Activated CD8-positive, alpha-beta memory T cell treated with anti-CD3 and anti-CD28 coated beads for 1 hour (primary cell): ENCODE data around the gene FGG.

Experiments
- DNase-seq, 2 donors: peaks; one replicate each; pipeline ENCODE4 v3.0.0-alpha.2; 2020; ENCODE audit warnings: low read depth in 1 of 2; ENCODE audit errors: extremely low read depth in 1 of 2

The FGG gene

GRCh38 chr4:154586296-154587033, 26.0 kb downstream of the FGG start:
- DNase-seq = no peak

GRCh38 chr4:154585369-154586018, 27.0 kb downstream of the FGG start:
- no peak for DNase-seq

- no peak for DNase-seq
These were observed 28.2 kb downstream of the FGG start for GRCh38 chr4:154584259-154584658.

GRCh38 chr4:154583677-154584076, 28.8 kb downstream of the FGG start:
- no peak for DNase-seq

GRCh38 chr4:154583230-154583629, 29.2 kb downstream of the FGG start:
- DNase-seq = no peak

GRCh38 chr4:154582723-154583122, 29.7 kb downstream of the FGG start:
- no peak for DNase-seq

GRCh38 chr4:154579927-154580326, 32.5 kb downstream of the FGG start:
- no peak for DNase-seq

GRCh38 chr4:154578919-154579318, 33.5 kb downstream of the FGG start:
- DNase-seq = no peak

- DNase-seq = no peak
These were observed 35.1 kb downstream of the FGG start for GRCh38 chr4:154577324-154577723.

GRCh38 chr4:154574311-154574710, 38.1 kb downstream of the FGG start:
- DNase-seq = no peak

- no peak for DNase-seq
These were observed 39.1 kb downstream of the FGG start for GRCh38 chr4:154573190-154573870.

GRCh38 chr4:154569584-154569983, 42.9 kb downstream of the FGG start:
- DNase-seq = no peak

GRCh38 chr4:154569028-154569427, 43.4 kb downstream of the FGG start:
- no peak for DNase-seq

- no peak for DNase-seq
These were observed 45.7 kb downstream of the FGG start for GRCh38 chr4:154566639-154567204.

GRCh38 chr4:154565704-154566103, 46.8 kb downstream of the FGG start:
- DNase-seq = no peak

- no peak for DNase-seq
These were observed 48.1 kb downstream of the FGG start for GRCh38 chr4:154564311-154564710.

GRCh38 chr4:154562697-154563254, 49.7 kb downstream of the FGG start, which contains the start of gene FGB:
Gene FGB (plus strand): TSS chr4:154563011. CDS start chr4:154563019, 8 bp downstream.
- no peak for DNase-seq

GRCh38 chr4:154560824-154561231, 51.6 kb downstream of the FGG start:
- DNase-seq = no peak

- DNase-seq = no peak
These were observed 52.0 kb downstream of the FGG start for GRCh38 chr4:154560419-154560801.

GRCh38 chr4:154559494-154560418, 52.7 kb downstream of the FGG start:
- no peak for DNase-seq
